ENCODE results near the gene MAN1A2.

MAN1A2 gene

DNA sequence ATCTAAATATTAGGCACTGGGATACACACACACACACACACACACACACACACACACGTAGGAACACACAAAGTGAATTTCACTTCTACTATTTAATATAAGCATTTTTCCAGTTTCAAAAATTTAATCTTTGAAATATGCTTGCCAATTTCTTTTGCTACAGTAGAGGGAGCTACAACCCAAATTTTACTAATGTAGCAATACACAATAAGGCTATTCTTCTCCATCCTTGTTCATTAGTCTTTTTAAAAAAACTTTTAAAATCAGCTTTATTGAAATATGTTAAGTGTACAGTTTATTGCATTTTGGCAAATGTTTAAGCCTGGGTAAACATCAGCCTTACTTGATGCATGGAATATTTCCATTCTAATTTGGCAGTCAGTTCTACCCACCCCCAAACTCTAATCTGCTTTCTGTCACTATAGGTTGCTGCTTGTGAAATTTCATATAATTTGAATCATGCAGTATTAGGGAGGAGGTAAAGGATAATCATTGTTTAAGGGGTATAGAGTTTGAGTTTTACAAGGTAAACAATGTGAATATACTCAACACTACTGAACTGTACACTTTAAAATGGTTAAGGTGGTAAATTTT, 145.6 kb downstream of the MAN1A2 start:
- Histone ChIP-seq H3K4me1 (ENCODE audit: control insufficient read depth in 1 of 2, insufficient read depth in 2 of 2, low read length in 2 of 2) (no peaks in the 10 kb centered on the region), H3K9me3 (ENCODE audit: control insufficient read depth in 1 of 2, low read length in 2 of 2) (no peaks in the 10 kb centered on the region), H3K4me3 (ENCODE audit: low read depth in 1 of 2, low read length in 2 of 2) (no peak overlapping the region), H3K27ac (ENCODE audit: low read length) (no peak overlapping the region), H3K36me3 (ENCODE audit: control insufficient read depth in 1 of 2, insufficient read depth in 2 of 2, low read length in 2 of 2) (peaks cover 8 to 10% of the 10 kb centered on the region in 2 donors), H3K27me3 (ENCODE audit: low read depth, low read length) (no peaks in the 10 kb centered on the region)

DNA sequence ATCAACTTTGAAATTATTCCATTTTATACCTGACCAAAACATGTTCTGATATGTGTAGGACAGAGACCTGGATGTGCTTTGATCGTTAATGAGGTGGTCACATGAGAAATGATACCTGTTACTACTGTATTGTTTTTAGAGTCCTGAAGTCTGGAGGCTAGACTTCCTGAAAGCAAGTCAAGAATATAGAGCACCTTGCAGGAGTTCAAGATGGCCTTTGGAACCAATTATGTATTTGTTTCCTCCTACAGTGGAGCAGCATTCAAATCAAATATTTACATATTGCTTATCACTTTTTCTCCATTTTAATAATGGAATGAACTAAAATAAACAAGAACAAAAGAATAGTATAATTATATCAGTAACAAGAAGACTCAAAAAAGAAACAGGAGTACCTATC, 155.9 kb downstream of the MAN1A2 start:
- Histone ChIP-seq H3K27ac (ENCODE audit: low read length) (no peak overlapping the region), H3K36me3 (ENCODE audit: control insufficient read depth in 1 of 2, insufficient read depth in 2 of 2, low read length in 2 of 2) (peaks cover 0 to 6% of the 10 kb centered on the region in 2 donors), H3K27me3 (ENCODE audit: low read depth, low read length) (no peaks in the 10 kb centered on the region), H3K4me3 (ENCODE audit: low read depth in 1 of 2, low read length in 2 of 2) (no peak overlapping the region), H3K9me3 (ENCODE audit: control insufficient read depth in 1 of 2, low read length in 2 of 2) (no peaks in the 10 kb centered on the region), H3K4me1 (ENCODE audit: control insufficient read depth in 1 of 2, insufficient read depth in 2 of 2, low read length in 2 of 2) (peaks cover 0 to 11% of the 10 kb centered on the region in 2 donors)

DNA sequence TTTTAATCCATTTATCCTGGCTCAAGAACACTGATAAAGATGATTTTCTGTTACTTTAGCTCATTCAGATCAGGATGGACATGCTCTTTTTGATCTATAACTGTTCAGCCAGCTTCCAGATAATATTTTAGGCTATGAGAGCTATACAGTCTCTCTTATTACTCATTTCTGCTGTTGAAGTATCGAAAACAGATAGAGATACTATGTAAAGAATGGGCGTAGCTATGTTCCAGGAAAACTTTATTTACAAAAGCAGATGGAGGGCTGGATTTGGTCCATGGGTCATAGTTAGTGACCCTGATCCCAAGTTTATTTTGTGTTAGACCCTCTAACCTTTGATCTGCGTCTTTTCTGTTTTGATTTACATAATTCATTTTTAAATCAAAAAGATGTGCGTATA, 159.8 kb downstream of the MAN1A2 start:
- Histone ChIP-seq H3K27me3 (ENCODE audit: low read depth, low read length) (no peaks in the 10 kb centered on the region), H3K36me3 (ENCODE audit: control insufficient read depth in 1 of 2, insufficient read depth in 2 of 2, low read length in 2 of 2) (peaks cover 0 to 6% of the 10 kb centered on the region in 2 donors), H3K27ac (ENCODE audit: low read length) (no peak overlapping the region)

DNA sequence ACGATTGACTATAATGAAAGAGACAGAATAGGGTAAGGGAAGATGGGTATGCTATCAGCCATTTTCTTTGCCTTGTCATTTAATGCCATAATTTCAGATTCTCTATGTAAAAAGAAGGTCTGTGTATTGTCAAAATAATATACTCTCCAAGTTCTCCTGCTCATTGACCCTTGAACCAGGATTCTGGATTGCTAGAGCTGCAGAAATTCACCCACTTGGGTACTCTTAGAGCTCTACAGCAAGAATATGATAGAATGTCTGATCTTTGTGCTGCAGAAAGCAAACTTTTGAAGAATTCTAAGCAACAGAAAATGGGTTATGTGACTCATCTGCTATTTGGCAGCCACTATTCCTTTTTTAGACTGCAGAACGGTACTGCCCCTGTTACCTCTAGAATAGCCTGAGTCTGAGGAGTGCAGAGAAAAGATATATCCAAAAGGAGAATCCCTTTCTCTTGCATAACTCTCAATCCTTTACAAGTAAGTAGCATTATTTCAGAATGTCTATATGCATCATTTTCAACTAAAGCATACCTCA, 160.4 kb downstream of the MAN1A2 start:
- peaks cover 0 to 6% of the 10 kb centered on the region in 2 donors for H3K36me3 ChIP-seq (ENCODE audit: control insufficient read depth in 1 of 2, insufficient read depth in 2 of 2, low read length in 2 of 2)
- H3K27me3 ChIP-seq (ENCODE audit: low read depth, low read length), result no peaks in the 10 kb centered on the region
- H3K4me1 ChIP-seq (ENCODE audit: control insufficient read depth in 1 of 2, insufficient read depth in 2 of 2, low read length in 2 of 2), result peaks cover 0 to 12% of the 10 kb centered on the region in 2 donors
- H3K9me3 ChIP-seq (ENCODE audit: control insufficient read depth in 1 of 2, low read length in 2 of 2), result no peaks in the 10 kb centered on the region
- no peak overlapping the region for H3K4me3 ChIP-seq (ENCODE audit: low read depth in 1 of 2, low read length in 2 of 2)
- no peak overlapping the region for H3K27ac ChIP-seq (ENCODE audit: low read length)

More for the DNA sequence above, 159.8 kb downstream of the MAN1A2 start:
- H3K9me3 ChIP-seq (ENCODE audit: control insufficient read depth in 1 of 2, low read length in 2 of 2), result no peaks in the 10 kb centered on the region
- H3K4me1 ChIP-seq (ENCODE audit: control insufficient read depth in 1 of 2, insufficient read depth in 2 of 2, low read length in 2 of 2), result peaks cover 0 to 12% of the 10 kb centered on the region in 2 donors
- H3K4me3 ChIP-seq (ENCODE audit: low read depth in 1 of 2, low read length in 2 of 2), result no peak overlapping the region

DNA sequence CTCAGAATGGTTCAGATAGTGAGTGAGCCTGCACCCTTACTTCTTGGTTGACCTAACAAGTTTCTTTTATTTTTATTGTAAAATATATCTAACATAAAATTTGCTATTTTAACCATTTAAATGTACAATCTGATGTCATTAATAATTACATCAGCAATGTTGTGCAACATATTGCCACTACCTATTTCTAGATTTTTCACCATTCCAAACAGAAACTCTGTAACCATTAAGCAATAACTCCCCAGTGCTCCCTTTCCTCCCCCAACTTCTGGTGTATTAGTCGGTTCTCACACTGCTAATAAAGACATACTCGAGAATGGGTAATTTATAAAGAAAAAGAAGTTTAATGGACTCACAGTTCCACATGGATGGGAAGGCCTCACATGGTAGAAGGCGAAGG, 162.4 kb downstream of the MAN1A2 start:
- Histone ChIP-seq H3K36me3 (ENCODE audit: control insufficient read depth in 1 of 2, insufficient read depth in 2 of 2, low read length in 2 of 2) (no peaks in the 10 kb centered on the region), H3K9me3 (ENCODE audit: control insufficient read depth in 1 of 2, low read length in 2 of 2) (no peaks in the 10 kb centered on the region), H3K4me1 (ENCODE audit: control insufficient read depth in 1 of 2, insufficient read depth in 2 of 2, low read length in 2 of 2) (peaks cover 0 to 12% of the 10 kb centered on the region in 2 donors), H3K27me3 (ENCODE audit: low read depth, low read length) (no peaks in the 10 kb centered on the region), H3K27ac (ENCODE audit: low read length) (no peak overlapping the region), H3K4me3 (ENCODE audit: low read depth in 1 of 2, low read length in 2 of 2) (no peak overlapping the region)

DNA sequence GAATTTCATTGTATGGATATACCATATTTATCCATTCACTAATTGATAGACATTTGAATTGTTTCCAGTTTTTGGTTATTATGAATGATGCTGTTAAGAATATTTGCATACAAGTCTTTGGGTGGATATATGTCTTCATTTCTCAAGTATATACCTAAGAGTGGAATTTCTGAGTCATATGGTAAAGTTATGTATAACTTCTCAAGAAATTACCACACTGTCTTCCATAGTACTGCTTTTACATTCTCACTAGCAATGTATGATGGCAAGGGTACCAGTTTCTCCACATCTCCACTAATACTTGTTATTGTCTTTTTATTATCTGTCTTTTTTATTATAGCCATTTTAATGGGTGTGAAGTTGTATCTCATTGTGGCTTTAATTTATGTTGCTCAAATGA, 164.0 kb downstream of the MAN1A2 start:
- Histone ChIP-seq H3K27ac (ENCODE audit: low read length) (no peak overlapping the region), H3K36me3 (ENCODE audit: control insufficient read depth in 1 of 2, insufficient read depth in 2 of 2, low read length in 2 of 2) (no peaks in the 10 kb centered on the region), H3K4me3 (ENCODE audit: low read depth in 1 of 2, low read length in 2 of 2) (no peak overlapping the region), H3K4me1 (ENCODE audit: control insufficient read depth in 1 of 2, insufficient read depth in 2 of 2, low read length in 2 of 2) (peaks cover 0 to 12% of the 10 kb centered on the region in 2 donors), H3K9me3 (ENCODE audit: control insufficient read depth in 1 of 2, low read length in 2 of 2) (no peaks in the 10 kb centered on the region), H3K27me3 (ENCODE audit: low read depth, low read length) (no peaks in the 10 kb centered on the region)

DNA sequence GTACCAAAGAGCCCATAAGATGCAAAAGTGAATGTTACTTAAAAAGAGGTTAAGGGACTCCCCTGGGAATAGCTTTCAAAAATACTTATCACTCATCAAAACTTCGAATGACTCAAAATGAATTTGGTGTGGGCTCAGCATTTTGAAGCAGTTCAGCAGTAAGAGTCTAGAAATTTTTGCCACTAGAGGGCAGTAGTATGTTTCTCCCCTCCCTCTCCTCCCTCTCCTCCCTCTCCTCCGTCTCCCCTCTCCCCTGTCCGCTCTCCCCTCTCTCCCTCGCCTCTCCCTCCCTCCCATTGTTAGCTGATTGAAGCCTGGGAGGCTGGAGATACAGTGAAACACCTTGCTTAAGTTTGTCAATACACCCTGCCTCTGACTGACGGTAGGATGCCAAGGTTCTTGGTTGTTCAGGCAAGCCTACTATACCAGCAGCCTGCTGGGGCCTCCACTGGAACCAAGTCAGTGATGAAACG, 167.8 kb downstream of the MAN1A2 start:
- Histone ChIP-seq H3K27me3 (ENCODE audit: low read depth, low read length) (no peaks in the 10 kb centered on the region), H3K27ac (ENCODE audit: low read length) (no peak overlapping the region), H3K36me3 (ENCODE audit: control insufficient read depth in 1 of 2, insufficient read depth in 2 of 2, low read length in 2 of 2) (no peaks in the 10 kb centered on the region), H3K4me1 (ENCODE audit: control insufficient read depth in 1 of 2, insufficient read depth in 2 of 2, low read length in 2 of 2) (no peaks in the 10 kb centered on the region), H3K9me3 (ENCODE audit: control insufficient read depth in 1 of 2, low read length in 2 of 2) (no peaks in the 10 kb centered on the region), H3K4me3 (ENCODE audit: low read depth in 1 of 2, low read length in 2 of 2) (no peak overlapping the region)

DNA sequence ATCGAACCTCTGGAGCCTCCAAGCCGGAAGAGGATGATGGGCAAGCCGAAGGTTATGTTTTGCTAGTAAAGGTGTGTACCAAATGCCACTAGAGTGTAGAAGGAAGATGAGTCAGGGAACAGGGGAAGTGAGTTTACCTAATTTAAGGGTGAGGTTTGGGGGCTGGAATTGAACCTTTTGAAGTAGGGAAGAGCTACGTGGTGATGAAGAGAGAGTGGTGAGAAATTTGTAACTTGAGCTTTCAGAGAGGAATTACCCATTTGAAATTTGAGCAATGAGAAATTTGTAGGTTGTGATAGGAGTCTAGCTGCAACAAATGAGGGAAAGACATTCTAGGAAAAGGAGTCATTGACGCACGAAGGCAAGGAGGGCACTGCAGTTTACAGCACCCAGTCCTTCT, 168.6 kb downstream of the MAN1A2 start:
- no peak overlapping the region for H3K27ac ChIP-seq (ENCODE audit: low read length)
- no peaks in the 10 kb centered on the region for H3K4me1 ChIP-seq (ENCODE audit: control insufficient read depth in 1 of 2, insufficient read depth in 2 of 2, low read length in 2 of 2)
- no peak overlapping the region for H3K4me3 ChIP-seq (ENCODE audit: low read depth in 1 of 2, low read length in 2 of 2)
- H3K36me3 ChIP-seq (ENCODE audit: control insufficient read depth in 1 of 2, insufficient read depth in 2 of 2, low read length in 2 of 2), result no peaks in the 10 kb centered on the region
- no peaks in the 10 kb centered on the region for H3K27me3 ChIP-seq (ENCODE audit: low read depth, low read length)
- no peaks in the 10 kb centered on the region for H3K9me3 ChIP-seq (ENCODE audit: control insufficient read depth in 1 of 2, low read length in 2 of 2)

DNA sequence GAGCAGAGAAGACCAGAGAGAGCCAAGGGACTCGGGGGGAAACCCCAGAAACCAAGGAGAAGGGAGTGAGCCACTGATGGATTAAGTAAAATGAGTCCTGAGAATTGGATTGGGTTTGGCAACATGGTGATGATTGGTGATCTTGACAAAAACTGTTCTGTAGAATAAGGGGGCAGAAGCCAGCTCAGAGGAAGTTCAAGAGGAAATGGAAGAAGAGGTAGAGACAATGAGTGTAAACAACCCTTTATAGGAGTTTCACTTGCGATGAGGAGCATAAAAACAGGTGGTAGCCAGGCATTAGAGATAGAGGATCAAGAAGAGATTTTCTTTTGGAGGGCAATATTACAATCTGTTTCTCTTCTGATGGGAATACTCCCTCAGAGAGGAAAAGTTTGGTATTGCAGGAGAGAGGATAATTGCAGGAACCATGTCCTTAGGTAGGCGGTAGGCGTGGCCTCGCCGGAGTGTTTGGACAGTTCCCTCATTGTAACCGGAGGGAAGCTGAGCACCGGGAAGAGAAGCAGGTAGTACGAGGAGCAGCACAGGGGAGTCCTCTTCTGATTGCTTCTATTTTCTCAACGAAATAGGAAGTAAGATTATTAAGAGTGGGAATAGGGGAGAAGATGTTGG, 170.2 kb downstream of the MAN1A2 start:
- no peaks in the 10 kb centered on the region for H3K9me3 ChIP-seq (ENCODE audit: control insufficient read depth in 1 of 2, low read length in 2 of 2)
- no peak overlapping the region for H3K4me3 ChIP-seq (ENCODE audit: low read depth in 1 of 2, low read length in 2 of 2)
- H3K27ac ChIP-seq (ENCODE audit: low read length), result no peak overlapping the region

DNA sequence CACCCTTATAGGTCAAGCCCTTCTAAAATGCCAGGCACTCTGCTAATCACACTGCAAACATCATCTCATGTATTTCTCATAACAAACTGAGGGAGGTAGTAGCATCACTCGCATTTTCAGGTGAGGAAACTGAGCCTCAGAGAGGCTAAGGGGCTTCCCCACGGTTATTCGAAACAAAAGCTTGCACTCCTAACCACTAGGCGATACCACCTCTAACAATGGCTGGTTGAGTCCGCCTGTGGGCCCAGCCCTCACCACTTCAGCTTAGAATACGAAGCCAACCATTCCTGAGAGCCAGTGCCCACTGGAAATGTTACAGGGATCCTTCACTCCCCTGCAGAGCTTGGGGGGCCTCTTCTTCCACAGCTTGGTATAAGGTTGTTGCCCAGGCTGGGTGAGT, 173.3 kb downstream of the MAN1A2 start:
- Histone ChIP-seq H3K27me3 (ENCODE audit: low read depth, low read length) (no peaks in the 10 kb centered on the region), H3K9me3 (ENCODE audit: control insufficient read depth in 1 of 2, low read length in 2 of 2) (no peaks in the 10 kb centered on the region), H3K27ac (ENCODE audit: low read length) (no peak overlapping the region)

More for the DNA sequence above, 170.2 kb downstream of the MAN1A2 start:
- no peaks in the 10 kb centered on the region for H3K27me3 ChIP-seq (ENCODE audit: low read depth, low read length)
- H3K4me1 ChIP-seq (ENCODE audit: control insufficient read depth in 1 of 2, insufficient read depth in 2 of 2, low read length in 2 of 2), result no peaks in the 10 kb centered on the region
- no peaks in the 10 kb centered on the region for H3K36me3 ChIP-seq (ENCODE audit: control insufficient read depth in 1 of 2, insufficient read depth in 2 of 2, low read length in 2 of 2)

DNA sequence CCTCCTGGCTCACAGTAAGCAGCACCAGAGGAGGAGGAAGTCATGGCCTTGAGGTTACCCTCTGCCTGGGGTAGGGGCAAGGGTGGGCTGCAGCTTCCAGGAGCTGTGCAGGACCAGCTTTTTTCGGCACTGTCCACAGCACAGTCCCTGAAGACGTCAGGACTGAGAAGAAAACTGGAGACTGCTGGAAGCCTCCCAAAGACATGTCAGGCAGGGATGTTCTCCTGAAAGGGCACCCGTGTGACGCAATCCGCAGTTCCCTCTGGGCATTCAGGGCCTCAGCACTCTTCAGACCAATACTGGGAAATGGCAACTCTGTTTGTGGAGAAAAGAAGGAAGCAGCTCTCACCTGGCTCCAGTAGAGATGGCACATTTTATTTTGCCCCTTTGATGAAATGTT, 173.8 kb downstream of the MAN1A2 start:
- Histone ChIP-seq H3K4me1 (ENCODE audit: control insufficient read depth in 1 of 2, insufficient read depth in 2 of 2, low read length in 2 of 2) (no peaks in the 10 kb centered on the region), H3K4me3 (ENCODE audit: low read depth in 1 of 2, low read length in 2 of 2) (no peak overlapping the region), H3K27me3 (ENCODE audit: low read depth, low read length) (no peaks in the 10 kb centered on the region), H3K27ac (ENCODE audit: low read length) (no peak overlapping the region), H3K36me3 (ENCODE audit: control insufficient read depth in 1 of 2, insufficient read depth in 2 of 2, low read length in 2 of 2) (no peaks in the 10 kb centered on the region), H3K9me3 (ENCODE audit: control insufficient read depth in 1 of 2, low read length in 2 of 2) (no peaks in the 10 kb centered on the region)

More for the DNA sequence above, 173.3 kb downstream of the MAN1A2 start:
- Histone ChIP-seq H3K36me3 (ENCODE audit: control insufficient read depth in 1 of 2, insufficient read depth in 2 of 2, low read length in 2 of 2) (no peaks in the 10 kb centered on the region), H3K4me1 (ENCODE audit: control insufficient read depth in 1 of 2, insufficient read depth in 2 of 2, low read length in 2 of 2) (no peaks in the 10 kb centered on the region), H3K4me3 (ENCODE audit: low read depth in 1 of 2, low read length in 2 of 2) (no peak overlapping the region)
